Fibroblast of mammary gland (primary cell): ENCODE results near the gene NCAPG.
A peak's percentile ranks its signal among the peaks of the same experiment; 100 is the strongest.

ENCODE experiments used
- DNase-seq: peaks from one replicate; pipeline ENCODE4 v3.0.0-alpha.2; 2010; ENCODE audit warnings: low read depth
- H3K4me3 ChIP-seq: 2 replicates; pipeline ENCODE4 v1.5.1; 2011; ENCODE audit warnings: low read depth, mild to moderate bottlenecking, low read length, moderate library complexity; ENCODE audit not compliant: control insufficient read depth
- TF ChIP-seq, protein P1 (sequence below): conservative IDR thresholded peaks from 2 replicates; pipeline ENCODE4 v1.5.1; 2011; ENCODE audit warnings: low read depth, low read length, inconsistent platforms; ENCODE audit not compliant: control insufficient read depth, insufficient read depth

The NCAPG gene

DNA sequence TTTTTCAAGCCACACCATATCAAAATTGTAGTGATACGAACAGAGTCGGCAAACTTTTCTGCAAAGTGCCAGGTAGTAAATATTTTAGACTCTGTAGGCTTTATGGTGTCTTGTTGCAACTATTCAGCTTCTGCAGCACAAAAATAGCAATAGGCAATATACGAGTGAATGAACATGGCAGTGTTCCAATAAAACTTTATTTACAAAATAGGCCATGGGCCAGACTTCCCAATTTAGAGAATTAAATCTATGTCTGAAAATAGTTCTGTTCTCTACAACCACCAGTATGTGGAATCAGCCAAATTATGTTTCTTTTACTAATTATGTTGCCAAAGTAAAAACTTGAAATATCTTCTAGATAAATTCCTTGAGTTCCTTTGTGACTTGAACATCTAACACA is 56.5 kb downstream of the NCAPG start:
- H3K4me3 ChIP-seq: no peak overlapping the region
- TF ChIP-seq, protein P1, sequence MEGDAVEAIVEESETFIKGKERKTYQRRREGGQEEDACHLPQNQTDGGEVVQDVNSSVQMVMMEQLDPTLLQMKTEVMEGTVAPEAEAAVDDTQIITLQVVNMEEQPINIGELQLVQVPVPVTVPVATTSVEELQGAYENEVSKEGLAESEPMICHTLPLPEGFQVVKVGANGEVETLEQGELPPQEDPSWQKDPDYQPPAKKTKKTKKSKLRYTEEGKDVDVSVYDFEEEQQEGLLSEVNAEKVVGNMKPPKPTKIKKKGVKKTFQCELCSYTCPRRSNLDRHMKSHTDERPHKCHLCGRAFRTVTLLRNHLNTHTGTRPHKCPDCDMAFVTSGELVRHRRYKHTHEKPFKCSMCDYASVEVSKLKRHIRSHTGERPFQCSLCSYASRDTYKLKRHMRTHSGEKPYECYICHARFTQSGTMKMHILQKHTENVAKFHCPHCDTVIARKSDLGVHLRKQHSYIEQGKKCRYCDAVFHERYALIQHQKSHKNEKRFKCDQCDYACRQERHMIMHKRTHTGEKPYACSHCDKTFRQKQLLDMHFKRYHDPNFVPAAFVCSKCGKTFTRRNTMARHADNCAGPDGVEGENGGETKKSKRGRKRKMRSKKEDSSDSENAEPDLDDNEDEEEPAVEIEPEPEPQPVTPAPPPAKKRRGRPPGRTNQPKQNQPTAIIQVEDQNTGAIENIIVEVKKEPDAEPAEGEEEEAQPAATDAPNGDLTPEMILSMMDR: no peak
- DNase-seq: no peak

DNA sequence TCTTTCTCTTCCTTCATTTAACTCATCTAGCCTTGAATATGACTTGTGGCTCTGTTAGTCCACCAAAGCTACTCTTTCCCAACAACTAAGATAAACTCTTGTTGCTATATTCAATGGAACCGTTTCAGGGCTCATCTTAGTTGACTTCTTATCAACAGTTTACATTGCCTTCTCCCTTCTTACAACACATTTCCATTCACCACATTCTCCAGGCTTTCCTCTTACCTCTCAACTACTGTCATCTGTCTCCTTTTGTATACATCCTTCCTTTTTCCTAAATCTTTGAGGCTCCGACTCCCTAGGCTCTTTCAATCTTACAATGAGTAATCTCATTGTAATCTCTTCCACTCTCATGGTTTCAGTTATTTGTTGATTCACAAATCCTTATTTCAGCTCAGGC is 58.5 kb downstream of the NCAPG start:
- TF ChIP-seq, protein P1: no peak

DNA sequence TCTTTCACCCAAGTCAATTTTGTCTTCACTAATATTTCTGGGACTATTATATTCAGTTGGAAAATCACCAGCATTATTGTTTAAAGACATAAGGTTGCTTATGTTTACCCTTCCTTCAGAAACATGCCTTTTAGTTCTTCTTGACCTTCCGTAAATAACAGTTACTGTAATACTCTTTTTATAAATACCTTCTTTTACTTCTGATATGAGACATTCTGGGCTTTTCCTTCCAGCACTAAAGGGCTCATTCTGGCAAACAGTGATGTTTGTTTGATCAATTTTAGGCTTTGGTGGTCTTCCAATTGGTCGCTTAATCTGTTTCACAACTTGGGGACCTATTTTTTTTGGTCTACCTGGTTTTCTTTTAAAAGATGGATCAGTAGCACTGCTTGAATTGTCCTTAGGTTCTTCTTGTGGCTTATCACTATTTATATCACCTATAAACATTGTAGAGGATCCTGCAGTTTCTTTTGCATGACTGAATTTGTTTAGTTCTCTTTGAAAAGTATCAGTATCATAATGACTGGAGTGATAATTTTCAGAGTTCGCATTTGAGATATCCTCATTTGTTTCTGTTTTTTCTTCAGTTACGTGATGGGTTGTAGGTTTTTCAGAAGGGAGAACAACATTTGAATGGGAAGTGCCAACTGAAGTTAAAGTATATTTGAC is 64.8 kb downstream of the NCAPG start:
- DNase-seq: no peak
- TF ChIP-seq, protein P1: no peak
- no peak overlapping the region for H3K4me3 ChIP-seq

More for the DNA sequence above, 58.5 kb downstream of the NCAPG start:
- H3K4me3 ChIP-seq: no peak overlapping the region
- no peak for DNase-seq

DNA sequence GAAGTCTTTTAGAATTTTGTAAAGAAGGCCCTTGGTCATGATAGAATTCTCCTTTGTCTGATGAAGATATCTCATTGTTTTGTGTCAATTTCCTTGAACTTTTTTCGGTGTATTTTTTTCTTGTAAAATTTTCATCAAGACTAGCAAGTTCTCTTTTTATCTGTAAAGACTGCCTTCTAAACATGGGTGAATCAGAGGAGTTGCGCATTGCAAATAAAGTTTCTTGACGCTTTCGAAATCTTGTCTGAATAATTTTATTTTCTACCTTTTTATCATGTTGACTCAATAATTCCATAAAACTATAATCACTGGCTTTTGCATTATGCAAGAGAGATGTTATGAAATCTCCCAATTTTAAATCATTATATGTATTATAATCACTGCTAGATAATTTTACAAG is 66.2 kb downstream of the NCAPG start:
- TF ChIP-seq, protein P1: no peak
- H3K4me3 ChIP-seq: no peak overlapping the region
- no peak for DNase-seq

DNA sequence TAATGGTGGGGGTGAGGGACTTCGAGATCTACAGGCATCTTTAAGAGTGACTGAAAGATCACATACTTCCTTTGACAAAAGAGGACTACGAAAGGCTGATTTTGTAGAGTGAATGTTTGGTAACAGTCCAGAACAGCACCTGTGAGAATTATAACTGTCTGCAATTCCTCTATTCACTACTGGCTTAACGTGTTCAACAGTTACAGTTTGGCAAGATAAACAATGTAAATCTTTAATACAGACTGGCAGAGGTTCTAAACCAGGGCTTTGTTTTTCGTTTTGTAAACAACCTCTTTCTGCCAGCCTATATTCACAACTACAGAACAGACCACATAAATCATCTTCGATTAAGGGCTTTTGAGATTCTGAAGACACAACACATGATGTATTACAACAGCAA is 66.9 kb downstream of the NCAPG start:
- DNase-seq: no peak
- H3K4me3 ChIP-seq: no peak overlapping the region
- TF ChIP-seq, protein P1: no peak

DNA sequence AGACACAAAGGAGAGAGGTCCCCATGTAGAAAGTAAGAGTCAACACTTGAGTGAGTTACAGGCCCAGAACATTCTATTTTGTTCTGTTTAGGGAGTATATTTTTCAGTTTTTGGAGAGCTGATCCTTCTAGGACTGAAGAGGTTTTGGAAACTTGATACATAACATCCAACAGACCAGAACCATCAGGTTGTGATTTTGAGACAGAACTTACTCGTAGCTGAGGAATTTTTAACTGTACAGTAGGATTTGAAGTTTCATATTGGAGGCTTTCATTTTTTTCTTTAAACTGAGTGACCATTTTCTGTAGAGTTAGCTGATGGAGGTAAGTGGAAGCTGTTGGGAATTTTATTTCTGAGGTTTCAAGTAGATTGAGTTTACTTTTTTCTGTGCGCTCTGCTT is 73.3 kb downstream of the NCAPG start:
- DNase-seq: peak; percentile 17
- TF ChIP-seq, protein P1: no peak
- no peak overlapping the region for H3K4me3 ChIP-seq

DNA sequence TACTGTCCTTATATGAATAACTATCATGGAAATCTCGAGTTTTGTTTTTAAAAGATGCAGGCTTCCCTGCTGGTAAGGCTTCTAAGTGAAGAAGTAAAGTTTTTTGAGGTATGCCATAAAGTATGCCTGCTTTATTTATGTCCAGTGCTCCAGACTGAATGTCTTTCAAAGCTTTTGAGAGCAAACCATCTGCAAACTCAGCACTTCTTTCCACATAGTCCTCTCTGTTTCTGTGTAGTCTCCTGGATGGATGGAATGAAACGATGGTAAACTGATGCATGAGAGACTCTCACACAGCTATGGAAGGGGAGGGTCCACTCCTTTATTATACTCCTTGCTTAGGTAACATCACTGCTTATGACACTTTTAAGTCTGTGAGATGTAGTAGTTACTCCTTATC is 73.7 kb downstream of the NCAPG start:
- no peak for DNase-seq
- TF ChIP-seq, protein P1: no peak
- H3K4me3 ChIP-seq: no peak overlapping the region
